ENCODE measurements around the gene UBC. TPM values are rescaled to one million over a fixed set of nuclear protein-coding genes. Genes with fewer than 3 reads are reported as not detected.

The UBC gene
- total RNA-seq, 1 donor from 2014 or later = 1,249 TPM

GRCh38 chr12:124954771-124955170 lies 40.3 kb upstream of the UBC start:
- Mint-ChIP-seq H3K27me3 (ENCODE audit: unreplicated experiment) (no peaks in the 10 kb centered on the region), H3K4me3 (ENCODE audit: unreplicated experiment) (no peak overlapping the region), H3K9me3 (ENCODE audit: unreplicated experiment) (no peaks in the 10 kb centered on the region), H3K36me3 (ENCODE audit: unreplicated experiment) (peaks cover 25% of the 10 kb centered on the region), H3K4me1 (ENCODE audit: unreplicated experiment) (no peaks in the 10 kb centered on the region), H3K27ac (ENCODE audit: unreplicated experiment) (no peak overlapping the region)
- DNase-seq (ENCODE audit: extremely low spot score, unreplicated experiment) = no peak
- no peak for TF ChIP-seq CTCF (IDR thresholded peaks at IDR 0.05)

GRCh38 chr12:124953689-124954405 lies 39.4 kb upstream of the UBC start:
- Mint-ChIP-seq H3K27me3 (ENCODE audit: unreplicated experiment) (no peaks in the 10 kb centered on the region), H3K9me3 (ENCODE audit: unreplicated experiment) (no peaks in the 10 kb centered on the region), H3K4me1 (ENCODE audit: unreplicated experiment) (no peaks in the 10 kb centered on the region), H3K36me3 (ENCODE audit: unreplicated experiment) (peaks cover 22% of the 10 kb centered on the region), H3K4me3 (ENCODE audit: unreplicated experiment) (no peak overlapping the region), H3K27ac (ENCODE audit: unreplicated experiment) (no peak overlapping the region)
- no peak for DNase-seq (ENCODE audit: extremely low spot score, unreplicated experiment)
- TF ChIP-seq CTCF (IDR thresholded peaks at IDR 0.05) = no peak

- Mint-ChIP-seq H3K27me3 (ENCODE audit: unreplicated experiment) (no peaks in the 10 kb centered on the region), H3K9me3 (ENCODE audit: unreplicated experiment) (no peaks in the 10 kb centered on the region), H3K36me3 (ENCODE audit: unreplicated experiment) (peaks cover 19% of the 10 kb centered on the region)
These were observed 38.4 kb upstream of the UBC start for GRCh38 chr12:124952801-124953200.

GRCh38 chr12:124952295-124952694 lies 37.8 kb upstream of the UBC start:
- Mint-ChIP-seq H3K4me3 (ENCODE audit: unreplicated experiment) (no peak overlapping the region), H3K27me3 (ENCODE audit: unreplicated experiment) (no peaks in the 10 kb centered on the region), H3K4me1 (ENCODE audit: unreplicated experiment) (no peaks in the 10 kb centered on the region), H3K9me3 (ENCODE audit: unreplicated experiment) (no peaks in the 10 kb centered on the region), H3K27ac (ENCODE audit: unreplicated experiment) (no peak overlapping the region), H3K36me3 (ENCODE audit: unreplicated experiment) (peaks cover 16% of the 10 kb centered on the region)
- DNase-seq (ENCODE audit: extremely low spot score, unreplicated experiment) = no peak
- TF ChIP-seq CTCF (IDR thresholded peaks at IDR 0.05) = no peak

More at GRCh38 chr12:124952801-124953200, 38.4 kb upstream of the UBC start:
- Mint-ChIP-seq H3K27ac (ENCODE audit: unreplicated experiment) (no peak overlapping the region), H3K4me3 (ENCODE audit: unreplicated experiment) (no peak overlapping the region), H3K4me1 (ENCODE audit: unreplicated experiment) (no peaks in the 10 kb centered on the region)
- TF ChIP-seq CTCF (IDR thresholded peaks at IDR 0.05) = no peak
- no peak for DNase-seq (ENCODE audit: extremely low spot score, unreplicated experiment)

GRCh38 chr12:124949779-124950728 lies 35.6 kb upstream of the UBC start:
- TF ChIP-seq CTCF (IDR thresholded peaks at IDR 0.05) = no peak
- peaks cover 18% of the 10 kb centered on the region for H3K36me3 Mint-ChIP-seq (ENCODE audit: unreplicated experiment)
- H3K4me1 Mint-ChIP-seq (ENCODE audit: unreplicated experiment) = no peaks in the 10 kb centered on the region
- H3K4me3 Mint-ChIP-seq (ENCODE audit: unreplicated experiment) = no peak overlapping the region
- no peaks in the 10 kb centered on the region for H3K27me3 Mint-ChIP-seq (ENCODE audit: unreplicated experiment)
- H3K9me3 Mint-ChIP-seq (ENCODE audit: unreplicated experiment) = no peaks in the 10 kb centered on the region
- H3K27ac Mint-ChIP-seq (ENCODE audit: unreplicated experiment) = no peak overlapping the region
- DNase-seq (ENCODE audit: extremely low spot score, unreplicated experiment) = no peak
